ENCODE data around the gene AMIGO1.
A peak's percentile ranks its signal among the peaks of the same experiment; 100 is the strongest.

Gene AMIGO1

GRCh38 chr1:109501644-109502363 is 7.7 kb downstream of the AMIGO1 start:
- no peak for ATAC-seq
- no peaks in the 10 kb centered on the region for H3K27me3 Mint-ChIP-seq
- peak; percentile 5 for DNase-seq

GRCh38 chr1:109500941-109501381 is 8.6 kb downstream of the AMIGO1 start:
- H3K4me3 Mint-ChIP-seq = no peak overlapping the region
- ATAC-seq = no peak
- no peaks in the 10 kb centered on the region for H3K9me3 Mint-ChIP-seq
- DNase-seq = no peak
- peaks cover 6% of the 10 kb centered on the region for H3K36me3 Mint-ChIP-seq (ENCODE audit: low read depth)
- H3K27me3 Mint-ChIP-seq = no peaks in the 10 kb centered on the region
- no peak overlapping the region for H3K27ac Mint-ChIP-seq
- peaks cover 90% of the 10 kb centered on the region for H3K4me1 Mint-ChIP-seq

More at GRCh38 chr1:109501644-109502363, 7.7 kb downstream of the AMIGO1 start:
- Mint-ChIP-seq H3K4me3 (peak overlapping the region; percentile 23), H3K27ac (peak overlapping the region; percentile 48), H3K36me3 (ENCODE audit: low read depth) (peaks cover 3% of the 10 kb centered on the region), H3K4me1 (peaks cover 83% of the 10 kb centered on the region), H3K9me3 (no peaks in the 10 kb centered on the region)

- H3K9me3 Mint-ChIP-seq = no peaks in the 10 kb centered on the region
- H3K4me3 Mint-ChIP-seq = no peak overlapping the region
- H3K36me3 Mint-ChIP-seq (ENCODE audit: low read depth) = peaks cover 10% of the 10 kb centered on the region
- DNase-seq = peak; percentile 64
- peak; percentile 48 for ATAC-seq
- H3K4me1 Mint-ChIP-seq = peaks cover 90% of the 10 kb centered on the region
- H3K27ac Mint-ChIP-seq = peak overlapping the region; percentile 46
- H3K27me3 Mint-ChIP-seq = no peaks in the 10 kb centered on the region
Measured at GRCh38 chr1:109499661-109500536, 9.6 kb downstream of the AMIGO1 start.

GRCh38 chr1:109499081-109499480 is 10.4 kb downstream of the AMIGO1 start:
- H3K4me3 Mint-ChIP-seq = no peak overlapping the region
- H3K27ac Mint-ChIP-seq = peak overlapping the region; percentile 47
- DNase-seq = no peak
- H3K4me1 Mint-ChIP-seq = peaks cover 89% of the 10 kb centered on the region
- no peaks in the 10 kb centered on the region for H3K9me3 Mint-ChIP-seq
- H3K27me3 Mint-ChIP-seq = no peaks in the 10 kb centered on the region
- no peak for ATAC-seq
- peaks cover 10% of the 10 kb centered on the region for H3K36me3 Mint-ChIP-seq (ENCODE audit: low read depth)

DNA sequence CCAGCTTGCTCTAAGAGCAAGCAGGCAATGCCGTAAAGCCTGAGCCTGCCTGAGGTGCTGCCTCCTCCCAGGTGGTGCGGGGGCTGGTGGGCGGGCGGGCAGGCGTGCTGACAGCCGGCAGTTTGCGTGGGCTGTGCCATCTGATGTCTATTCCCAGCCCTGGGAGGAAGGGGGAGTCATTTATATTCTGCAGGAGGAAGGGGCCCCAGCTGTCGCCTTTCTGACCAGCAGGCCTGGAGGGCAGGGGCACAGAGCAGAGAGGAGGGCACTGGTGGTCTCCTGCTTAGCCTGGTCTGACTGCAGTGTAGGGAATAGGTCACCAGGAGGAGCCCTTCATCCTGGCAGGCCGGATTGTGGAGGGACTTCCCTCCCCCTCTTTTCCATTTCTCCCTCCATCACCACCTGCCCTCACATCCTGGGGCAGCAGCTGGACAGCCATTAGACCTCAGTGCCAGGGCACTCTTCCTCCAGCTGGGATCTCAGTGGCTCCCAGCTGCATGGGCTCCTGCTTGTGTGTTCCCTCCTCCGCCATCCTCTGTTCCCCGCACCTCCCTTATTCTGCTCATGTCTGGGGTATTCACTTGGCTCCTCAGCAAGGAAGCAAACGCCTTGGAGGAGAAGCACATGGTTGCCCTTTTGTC is 11.2 kb downstream of the AMIGO1 start:
- H3K4me3 Mint-ChIP-seq = no peak overlapping the region
- no peak overlapping the region for H3K27ac Mint-ChIP-seq

GRCh38 chr1:109497449-109498160 is 11.9 kb downstream of the AMIGO1 start:
- H3K4me1 Mint-ChIP-seq = peaks cover 78% of the 10 kb centered on the region
- no peak for ATAC-seq
- no peak overlapping the region for H3K4me3 Mint-ChIP-seq
- H3K27ac Mint-ChIP-seq = no peak overlapping the region
- peaks cover 10% of the 10 kb centered on the region for H3K36me3 Mint-ChIP-seq (ENCODE audit: low read depth)
- DNase-seq = no peak
- no peaks in the 10 kb centered on the region for H3K9me3 Mint-ChIP-seq
- H3K27me3 Mint-ChIP-seq = no peaks in the 10 kb centered on the region

More for the DNA sequence above, 11.2 kb downstream of the AMIGO1 start:
- Mint-ChIP-seq H3K27me3 (no peaks in the 10 kb centered on the region), H3K9me3 (no peaks in the 10 kb centered on the region), H3K36me3 (ENCODE audit: low read depth) (peaks cover 10% of the 10 kb centered on the region), H3K4me1 (peaks cover 84% of the 10 kb centered on the region)
- ATAC-seq (no peak), DNase-seq (peak; percentile 52)

DNA sequence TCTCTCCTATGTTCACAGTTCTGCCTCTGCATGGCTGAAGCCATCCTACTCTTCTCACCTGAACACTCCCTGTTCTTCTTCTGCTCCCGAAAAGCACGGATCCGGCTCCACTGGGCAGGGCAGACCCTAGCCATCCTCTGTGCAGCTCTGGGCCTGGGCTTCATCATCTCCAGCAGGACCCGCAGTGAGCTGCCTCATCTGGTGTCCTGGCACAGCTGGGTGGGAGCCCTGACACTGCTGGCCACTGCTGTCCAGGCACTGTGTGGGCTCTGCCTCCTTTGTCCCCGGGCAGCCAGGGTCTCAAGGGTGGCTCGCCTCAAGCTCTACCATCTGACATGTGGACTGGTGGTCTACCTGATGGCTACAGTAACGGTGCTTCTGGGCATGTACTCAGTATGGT is 13.8 kb downstream of the AMIGO1 start:
- H3K4me1 Mint-ChIP-seq = peaks cover 59% of the 10 kb centered on the region
- H3K9me3 Mint-ChIP-seq = no peaks in the 10 kb centered on the region

DNA sequence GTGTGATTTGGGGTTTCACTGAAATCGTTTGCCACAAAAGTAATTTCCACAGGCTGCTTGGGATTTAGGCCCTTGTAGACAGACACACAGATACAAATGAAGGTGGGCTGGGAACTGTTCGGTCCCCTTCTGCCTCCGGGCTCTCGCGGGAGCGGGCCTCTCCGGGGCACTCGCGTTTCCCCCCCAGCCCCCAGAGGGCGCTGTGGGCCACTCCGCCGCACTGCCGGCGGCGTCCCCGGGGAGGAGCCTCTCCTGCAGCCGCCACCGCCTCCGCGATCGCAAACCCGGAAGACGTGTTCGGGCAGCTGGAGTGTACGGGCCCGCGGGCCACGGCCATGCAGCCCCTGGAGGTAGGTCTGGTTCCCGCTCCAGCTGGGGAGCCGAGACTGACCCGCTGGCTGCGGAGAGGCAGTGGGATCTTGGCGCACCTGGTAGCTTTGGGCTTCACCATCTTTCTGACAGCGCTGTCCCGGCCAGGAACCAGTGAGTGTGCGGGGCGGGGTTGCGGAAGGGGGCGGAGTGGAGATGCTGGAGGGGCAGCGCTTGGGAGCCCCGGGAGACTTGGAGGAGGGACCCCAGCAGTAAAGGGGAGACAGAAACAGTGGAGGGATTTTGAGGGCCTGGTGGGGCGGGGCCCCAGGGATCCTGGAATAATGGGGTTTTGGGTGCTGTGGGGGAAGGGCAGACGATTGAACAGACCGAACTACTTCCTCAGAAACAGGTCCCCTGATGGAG is 15.6 kb downstream of the AMIGO1 start, which contains the start of gene CYB561D1:
Gene CYB561D1, plus strand, starts transcription at position 290 of the 735 bp plus-strand sequence. Its CDS starts 46 bp downstream, at position 336.
- Mint-ChIP-seq H3K4me3 (peak within 1 kb of the TSS; percentile 95), H3K27me3 (no peaks in the 10 kb centered on the region), H3K36me3 (ENCODE audit: low read depth) (peaks cover 7% of the 10 kb centered on the region), H3K9me3 (no peaks in the 10 kb centered on the region), H3K4me1 (peaks cover 42% of the 10 kb centered on the region), H3K27ac (peak within 1 kb of the TSS; percentile 85)
- ATAC-seq (peak; percentile 83), DNase-seq (peak; percentile 94)

More for the DNA sequence above, 13.8 kb downstream of the AMIGO1 start:
- peak overlapping the region; percentile 95 for H3K4me3 Mint-ChIP-seq
- no peak for DNase-seq
- peaks cover 10% of the 10 kb centered on the region for H3K36me3 Mint-ChIP-seq (ENCODE audit: low read depth)
- no peaks in the 10 kb centered on the region for H3K27me3 Mint-ChIP-seq
- H3K27ac Mint-ChIP-seq = no peak overlapping the region
- no peak for ATAC-seq

GRCh38 chr1:109493227-109493626 is 16.3 kb downstream of the AMIGO1 start:
- DNase-seq (peak; percentile 1), ATAC-seq (no peak)
- Mint-ChIP-seq H3K4me3 (peak overlapping the region; percentile 95), H3K9me3 (no peaks in the 10 kb centered on the region), H3K4me1 (peaks cover 36% of the 10 kb centered on the region), H3K27me3 (no peaks in the 10 kb centered on the region), H3K27ac (no peak overlapping the region), H3K36me3 (ENCODE audit: low read depth) (peaks cover 8% of the 10 kb centered on the region)

- H3K4me1 Mint-ChIP-seq = peaks cover 32% of the 10 kb centered on the region
- H3K27ac Mint-ChIP-seq = no peak overlapping the region
- no peak overlapping the region for H3K4me3 Mint-ChIP-seq
- H3K27me3 Mint-ChIP-seq = no peaks in the 10 kb centered on the region
- ATAC-seq = no peak
- no peaks in the 10 kb centered on the region for H3K9me3 Mint-ChIP-seq
- peaks cover 12% of the 10 kb centered on the region for H3K36me3 Mint-ChIP-seq (ENCODE audit: low read depth)
- peak; percentile 1 for DNase-seq
Measured at GRCh38 chr1:109492779-109493178, 16.7 kb downstream of the AMIGO1 start.

GRCh38 chr1:109491372-109491771 is 18.2 kb downstream of the AMIGO1 start:
- Mint-ChIP-seq H3K36me3 (ENCODE audit: low read depth) (peaks cover 12% of the 10 kb centered on the region), H3K9me3 (no peaks in the 10 kb centered on the region), H3K27me3 (no peaks in the 10 kb centered on the region), H3K4me3 (no peak overlapping the region), H3K27ac (no peak overlapping the region), H3K4me1 (peaks cover 25% of the 10 kb centered on the region)
- no peak for DNase-seq
- no peak for ATAC-seq

DNA sequence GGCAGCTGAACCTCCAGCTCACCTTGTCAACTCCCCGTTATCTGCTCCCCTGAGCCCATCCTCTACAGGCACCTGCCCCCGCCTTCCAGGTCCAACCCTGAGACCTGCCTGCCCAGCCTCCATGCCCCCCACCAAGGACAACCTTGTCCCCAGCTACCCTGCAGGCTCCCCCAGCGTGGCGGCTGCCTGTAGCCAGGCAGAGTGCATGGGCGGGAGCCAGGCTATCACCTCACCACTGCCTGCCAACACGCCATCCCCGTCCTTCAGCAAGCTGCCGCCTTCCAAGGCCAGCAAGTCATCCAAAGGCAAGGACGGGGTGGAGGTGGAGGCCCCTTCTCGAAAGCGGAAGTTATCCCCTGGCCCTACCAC is 18.6 kb downstream of the AMIGO1 start:
- H3K27ac Mint-ChIP-seq = no peak overlapping the region
- H3K36me3 Mint-ChIP-seq (ENCODE audit: low read depth) = peaks cover 9% of the 10 kb centered on the region
- peaks cover 21% of the 10 kb centered on the region for H3K4me1 Mint-ChIP-seq
- DNase-seq = no peak
- H3K27me3 Mint-ChIP-seq = no peaks in the 10 kb centered on the region
- no peak overlapping the region for H3K4me3 Mint-ChIP-seq
- ATAC-seq = no peak
- no peaks in the 10 kb centered on the region for H3K9me3 Mint-ChIP-seq

GRCh38 chr1:109490029-109490933 is 19.2 kb downstream of the AMIGO1 start:
- Mint-ChIP-seq H3K4me1 (peaks cover 18% of the 10 kb centered on the region), H3K9me3 (no peaks in the 10 kb centered on the region), H3K36me3 (ENCODE audit: low read depth) (peaks cover 9% of the 10 kb centered on the region), H3K4me3 (no peak overlapping the region), H3K27me3 (no peaks in the 10 kb centered on the region), H3K27ac (no peak overlapping the region)
- DNase-seq = peak; percentile 75
- no peak for ATAC-seq
